Right renal cortex interstitium (tissue), 3 donors: ENCODE measurements around the gene PAFAH2. TPM values are rescaled to one million over a fixed set of nuclear protein-coding genes. Genes with fewer than 3 reads are reported as not detected.
"Not testable (repeated sequence)": the region's sequence is repeated elsewhere in the genome, so short reads cannot be mapped to it uniquely, and the experiment has no call there.

Experiments used
- DNase-seq, 3 donors: peaks; one replicate each; pipeline ENCODE4 v3.0.0-alpha.2; 2013; ENCODE audit warnings: low read depth in 3 of 3, low spot score in 2 of 3
- polyA plus RNA-seq, 3 donors: library from polyadenylated mRNA; unstranded; fragments of 120-200 nt; gene quantifications; one replicate each; pipeline ENCODE4 v1.2.1, GENCODE V29; 2013; ENCODE audit not compliant: insufficient read length in 3 of 3

Gene PAFAH2
- polyA plus RNA-seq, 3 donors, result 18.8 to 22.9 (median 22.3) TPM

DNA sequence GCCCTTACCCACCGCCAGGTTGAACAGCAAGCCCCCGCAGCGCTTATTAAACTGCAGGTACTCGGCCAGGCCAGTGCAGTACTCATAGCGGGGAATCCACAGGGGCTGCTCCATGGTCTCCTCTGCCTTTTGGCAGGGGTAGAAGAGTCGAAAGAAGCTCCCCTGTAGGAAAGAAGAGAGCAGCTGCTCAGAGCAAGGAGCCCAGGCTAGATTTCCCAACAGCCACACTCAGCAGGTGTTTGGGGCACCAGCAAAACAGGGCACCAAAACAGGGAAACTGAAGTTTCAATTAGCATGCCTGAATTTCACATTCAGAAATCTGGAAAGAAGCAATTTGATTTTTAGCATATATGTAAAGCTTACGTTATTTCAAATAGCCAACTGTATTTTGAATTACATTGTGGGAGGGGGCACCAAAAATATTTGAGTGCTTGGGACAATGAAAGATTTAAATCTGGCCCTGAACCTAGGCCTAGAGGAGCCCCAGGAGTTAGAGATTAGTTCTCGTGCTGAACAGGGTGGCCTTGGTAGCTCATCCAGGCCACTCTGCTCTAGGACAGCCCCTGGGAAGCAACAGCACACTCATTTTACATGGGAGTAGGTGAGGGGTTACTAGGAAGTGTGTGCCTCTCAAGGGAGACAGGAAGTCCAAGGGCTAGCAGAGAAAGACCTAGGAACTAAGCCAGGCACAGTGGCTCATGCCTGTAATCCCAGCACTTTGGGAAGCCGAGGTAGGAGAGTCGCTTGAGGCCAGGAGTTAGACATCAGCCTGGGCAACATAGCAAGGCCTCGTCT, 8.2 kb downstream of the PAFAH2 start:
- no peak for DNase-seq

DNA sequence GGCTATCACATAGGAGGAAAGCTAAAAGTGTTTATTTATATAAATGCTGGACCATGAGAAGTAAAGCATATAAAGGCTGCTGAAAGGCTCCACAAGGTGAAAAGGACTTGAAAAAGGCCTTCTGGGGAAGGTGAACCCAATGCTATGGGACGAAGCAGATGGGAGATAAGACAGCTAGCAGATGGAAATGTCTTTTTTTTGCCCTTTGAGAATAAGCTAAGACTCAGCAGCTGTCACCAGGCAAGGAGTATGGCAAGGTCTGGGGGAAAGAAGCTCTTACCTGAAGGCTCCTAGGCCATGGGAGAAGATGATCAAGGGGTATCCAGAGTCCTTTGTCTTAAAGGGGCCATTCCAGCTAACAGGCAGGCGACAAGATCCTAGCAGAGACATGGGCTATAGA, 9.9 kb downstream of the PAFAH2 start:
- no peak for DNase-seq

DNA sequence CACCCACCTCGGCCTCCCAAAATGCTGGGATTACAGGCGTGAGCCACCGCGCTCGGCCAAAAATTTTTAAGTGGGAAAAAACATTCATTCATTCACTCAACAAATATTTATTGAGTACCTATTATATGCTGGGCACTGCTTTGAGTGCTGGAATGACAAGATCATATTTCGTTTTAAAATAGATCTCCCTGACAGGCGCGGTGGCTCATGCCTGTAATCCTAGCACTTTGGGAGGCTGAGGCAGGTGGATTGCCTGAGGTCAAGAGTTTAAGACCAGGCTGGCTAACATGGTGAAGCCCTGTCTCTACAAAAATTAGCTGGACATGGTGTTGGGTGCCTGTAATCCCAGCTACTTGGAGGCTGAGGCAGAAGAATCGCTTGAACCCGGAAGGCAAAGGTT, 11.1 kb downstream of the PAFAH2 start:
- not testable (repeated sequence) for DNase-seq

DNA sequence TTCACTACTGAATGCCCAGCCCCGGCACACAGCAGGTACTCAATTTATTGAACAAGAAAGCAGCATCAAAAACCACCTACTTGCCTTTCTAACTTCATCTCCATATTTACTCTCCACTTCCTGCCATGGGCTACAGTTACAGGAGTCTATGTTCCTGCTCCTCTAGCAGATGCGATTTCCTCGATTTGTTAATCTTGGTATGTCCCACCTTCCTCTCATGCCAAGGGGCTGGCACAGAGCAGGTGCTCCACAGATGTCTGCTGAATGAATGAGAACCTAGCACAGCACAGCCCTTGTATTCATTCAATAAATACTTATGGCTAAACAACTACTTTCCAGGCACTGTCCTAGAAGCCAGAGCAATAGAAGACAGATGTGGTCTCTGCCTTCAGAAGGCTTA, 12.2 kb downstream of the PAFAH2 start:
- DNase-seq, result no peak

DNA sequence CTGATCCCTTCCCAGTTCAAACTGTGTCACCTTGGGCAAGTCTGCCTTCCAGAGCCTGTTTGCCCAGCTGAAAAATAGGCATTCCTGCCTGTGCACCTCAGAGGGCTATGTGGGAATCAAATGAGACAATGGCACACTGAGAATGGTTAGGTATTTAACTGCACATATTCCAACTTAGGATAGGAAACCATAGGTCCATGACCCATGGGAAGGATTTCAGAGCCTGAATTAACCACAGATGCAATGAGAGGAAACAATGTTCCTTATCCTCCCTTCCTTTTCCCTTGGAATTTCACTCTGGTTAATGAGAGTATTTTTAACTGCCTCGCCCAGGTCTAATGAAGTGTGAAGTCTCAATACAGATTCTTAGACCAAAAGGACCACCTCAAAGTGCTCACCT, 12.7 kb downstream of the PAFAH2 start:
- DNase-seq, result no peak

DNA sequence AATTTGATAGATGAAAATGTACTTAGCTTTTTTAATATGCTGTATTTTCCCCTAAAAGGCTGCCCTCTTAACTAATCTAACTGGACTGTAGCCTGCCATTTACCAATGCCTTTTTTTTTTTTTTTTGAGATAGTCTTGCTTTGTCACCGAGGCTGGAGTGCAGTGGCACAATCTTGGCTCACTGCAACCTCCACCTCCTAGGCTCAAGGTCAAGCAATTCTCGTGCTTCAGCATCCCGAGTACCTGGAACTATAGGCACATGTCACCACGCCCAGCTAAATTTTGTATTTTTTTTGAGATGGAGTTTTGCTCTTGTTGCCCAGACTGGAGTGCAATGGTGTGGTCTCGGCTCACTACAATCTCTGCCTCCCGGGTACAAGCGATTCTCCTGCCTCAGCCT, 18.7 kb downstream of the PAFAH2 start:
- DNase-seq, result no peak

DNA sequence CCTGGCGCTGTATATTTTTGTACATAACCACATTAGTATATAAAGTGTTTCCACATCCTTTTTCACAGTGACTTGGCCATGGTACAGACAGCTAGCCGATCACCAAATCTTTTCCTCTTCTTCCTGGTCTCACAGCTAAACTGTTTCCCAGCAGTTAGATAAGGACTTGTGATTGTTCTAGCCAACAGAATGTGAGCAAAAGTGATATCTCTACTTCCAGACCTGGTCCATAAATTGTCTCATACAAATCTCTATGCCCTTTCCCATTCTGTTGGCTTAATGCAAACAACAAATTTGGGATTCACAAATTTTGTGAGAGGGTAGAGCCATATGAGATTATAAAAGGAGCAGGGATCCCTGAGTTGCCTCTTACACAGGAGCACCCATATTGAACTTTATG, 19.5 kb downstream of the PAFAH2 start:
- DNase-seq, result no peak

DNA sequence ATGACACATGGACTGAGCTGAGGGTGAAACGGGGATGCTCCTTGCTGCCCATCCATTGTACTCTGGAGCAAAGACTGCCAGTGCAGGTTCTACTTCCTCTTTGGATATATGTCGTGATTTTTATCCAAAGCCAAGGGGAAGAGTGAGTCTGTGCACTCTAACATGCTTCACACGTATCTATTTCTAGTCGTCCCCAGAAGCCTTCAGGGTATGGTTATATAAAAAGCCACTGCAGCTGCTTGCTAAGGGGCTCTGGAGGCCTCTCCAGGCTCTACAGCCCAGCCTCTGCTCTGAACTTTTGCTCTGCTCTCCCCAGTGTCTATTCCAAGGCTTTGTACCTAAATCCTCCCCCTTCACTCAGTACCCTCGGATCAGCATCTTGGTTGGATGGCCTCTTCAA, 20.1 kb downstream of the PAFAH2 start:
- DNase-seq, result no peak

DNA sequence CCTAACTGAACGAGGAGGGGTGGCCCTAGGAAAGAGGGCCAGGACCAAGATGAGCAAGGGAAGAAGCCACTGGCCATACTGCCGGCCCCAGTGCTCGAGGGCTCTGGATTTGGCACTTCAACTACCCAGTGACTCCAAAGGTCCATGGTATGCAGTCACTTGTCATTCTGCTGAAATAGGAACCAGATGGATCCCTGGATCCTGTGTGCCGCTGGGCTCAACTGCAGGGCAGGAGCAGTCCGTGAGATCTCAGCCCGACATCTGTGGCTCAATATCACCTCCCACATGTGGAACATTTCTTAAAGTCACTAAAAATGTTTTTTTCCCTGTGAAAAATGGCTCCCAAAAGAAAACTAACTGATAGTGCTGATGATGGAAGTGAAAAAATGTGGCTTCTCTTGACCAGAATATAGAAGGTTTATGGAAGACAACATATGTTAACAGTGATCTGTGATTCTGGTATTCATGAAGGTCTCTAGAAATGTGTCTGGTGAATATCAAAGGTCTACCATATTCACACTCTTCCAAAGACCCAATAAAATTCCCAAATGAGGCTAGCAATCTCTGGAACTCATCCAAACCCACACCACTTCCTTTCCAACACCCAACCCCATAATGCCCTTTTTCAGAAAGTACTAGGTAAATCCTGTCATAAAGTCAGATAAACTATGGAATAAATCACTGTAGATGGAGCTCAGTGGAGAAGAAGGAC, 24.1 kb downstream of the PAFAH2 start:
- DNase-seq, result no peak

DNA sequence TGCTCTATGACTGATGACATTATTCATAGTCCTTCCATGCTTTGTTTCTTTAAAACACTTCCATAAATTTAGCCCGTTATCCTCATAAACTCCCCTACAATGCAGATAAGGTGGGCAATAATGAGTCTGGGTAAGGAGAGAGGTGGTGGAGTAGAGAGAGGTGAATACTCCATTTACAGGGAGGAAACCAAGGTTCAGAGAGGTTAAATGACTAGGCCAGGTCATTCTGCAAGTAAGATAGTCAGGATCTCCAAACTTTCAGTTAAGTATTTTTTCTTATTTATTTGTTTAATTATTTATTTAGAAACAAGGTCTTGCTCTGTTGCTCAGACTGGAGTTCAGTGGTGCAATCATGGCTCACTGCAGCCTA, 26.1 kb downstream of the PAFAH2 start:
- DNase-seq, result no peak

DNA sequence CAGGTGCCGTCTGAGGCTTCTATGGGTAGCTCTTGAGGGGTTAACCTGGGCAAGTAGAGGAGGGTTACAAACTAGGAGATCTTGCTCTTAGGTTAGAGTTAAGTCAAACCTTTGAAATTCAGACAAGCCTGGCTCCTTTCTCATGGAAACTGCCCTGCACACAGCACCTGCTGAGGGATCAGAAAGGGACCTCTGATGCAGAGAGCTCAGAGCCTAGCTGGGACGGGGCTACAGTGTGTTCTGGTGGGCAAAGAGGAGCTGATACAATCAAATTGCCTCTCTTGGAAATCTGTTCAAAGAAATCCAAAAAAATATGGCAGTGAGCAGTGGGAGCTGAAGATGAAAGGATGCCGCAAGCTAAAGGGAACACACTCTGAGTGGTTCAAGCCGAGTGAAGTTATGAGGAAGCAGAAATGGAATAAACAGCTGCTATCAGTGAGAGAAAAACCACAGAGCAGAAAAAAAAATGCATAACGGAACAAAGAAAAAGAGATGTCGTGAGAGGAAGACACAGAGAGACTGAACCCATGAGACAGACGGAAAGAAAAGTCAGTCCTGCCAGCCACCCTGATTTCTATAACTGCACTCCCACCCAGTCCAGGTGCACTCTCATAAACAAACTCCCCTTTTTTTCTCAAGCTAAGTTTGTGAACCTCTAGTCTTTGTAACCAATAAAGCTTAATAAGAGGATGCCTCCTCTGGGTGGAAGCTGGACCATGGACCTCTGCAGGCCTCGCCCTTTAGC, 26.6 kb downstream of the PAFAH2 start:
- no peak for DNase-seq

DNA sequence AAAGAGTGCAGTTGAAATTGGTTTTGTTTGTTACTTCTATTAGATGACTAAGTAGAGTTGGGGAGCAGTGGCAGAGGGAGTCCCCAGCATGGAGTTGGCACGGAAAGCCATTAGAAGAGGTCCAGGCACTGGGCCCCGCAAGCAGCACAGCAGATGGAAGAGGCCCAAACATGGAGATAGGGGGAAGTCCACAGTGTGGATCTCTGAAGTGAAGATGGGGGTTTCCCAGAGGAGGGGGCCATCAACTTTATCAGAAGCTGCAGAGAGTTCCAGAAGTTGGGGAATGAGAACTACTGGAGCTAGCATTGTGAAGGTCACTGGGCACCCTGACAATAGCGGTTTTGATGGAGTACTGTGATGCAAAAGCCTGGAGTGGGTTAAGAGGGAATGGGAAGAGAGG, 30.6 kb downstream of the PAFAH2 start:
- DNase-seq, result no peak

DNA sequence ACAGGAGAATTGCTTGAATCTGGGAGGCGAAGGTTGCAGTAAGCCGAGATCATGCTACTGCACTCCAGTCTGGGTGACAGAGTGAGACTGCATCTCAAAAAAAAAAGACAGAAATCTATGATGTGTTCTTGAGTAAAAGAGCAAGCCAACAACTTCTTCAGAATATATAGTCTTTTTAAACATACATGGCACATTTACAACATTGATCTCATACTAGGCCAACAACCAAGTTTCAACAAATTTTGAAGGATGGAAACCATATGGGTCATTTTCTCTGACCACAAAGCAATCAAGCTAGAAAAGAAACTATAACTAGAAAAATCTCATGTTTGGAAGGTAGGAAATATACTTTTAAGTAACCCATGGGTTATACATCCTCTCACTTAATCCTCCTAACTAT, 38.3 kb downstream of the PAFAH2 start:
- no peak for DNase-seq

DNA sequence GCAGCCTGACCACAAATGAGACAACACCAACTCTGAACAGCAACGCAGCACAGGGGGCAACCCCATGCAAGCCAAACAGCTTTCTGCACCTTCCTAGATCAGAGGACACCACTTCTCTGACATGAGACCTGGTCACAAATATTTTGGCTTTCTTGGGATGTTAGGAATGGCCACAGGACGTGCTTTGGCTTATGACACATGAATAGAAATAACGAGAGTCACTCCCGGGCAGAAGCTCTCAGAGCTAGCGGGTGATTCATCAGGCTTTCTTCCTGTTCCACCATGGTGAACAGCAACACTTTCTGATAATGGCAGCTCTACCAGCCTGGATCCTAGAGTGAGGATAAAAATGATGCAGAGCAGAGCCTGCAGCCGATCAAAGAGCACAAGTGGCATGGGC, 39.4 kb downstream of the PAFAH2 start:
- DNase-seq, result no peak

DNA sequence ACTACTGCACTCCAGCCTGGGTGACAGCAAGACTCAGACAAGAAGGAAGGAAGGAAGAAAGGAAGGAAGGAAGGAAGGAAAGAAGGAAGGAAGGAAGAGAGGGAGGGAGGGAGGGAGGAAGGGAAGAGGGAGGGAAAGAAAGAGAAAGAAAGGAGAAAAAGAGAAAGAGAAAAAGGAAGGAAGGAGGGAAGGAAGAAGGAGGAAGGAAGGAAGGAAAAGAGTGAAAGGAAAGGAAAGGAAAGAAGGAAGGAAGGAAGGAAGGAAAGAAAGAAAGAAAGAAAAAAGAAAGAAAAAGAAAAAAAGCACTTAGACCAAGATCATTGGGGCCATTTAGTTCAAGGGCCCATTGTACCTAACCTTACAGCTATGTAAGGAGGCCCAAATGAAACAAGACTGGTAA, 42.3 kb downstream of the PAFAH2 start:
- no peak for DNase-seq

DNA sequence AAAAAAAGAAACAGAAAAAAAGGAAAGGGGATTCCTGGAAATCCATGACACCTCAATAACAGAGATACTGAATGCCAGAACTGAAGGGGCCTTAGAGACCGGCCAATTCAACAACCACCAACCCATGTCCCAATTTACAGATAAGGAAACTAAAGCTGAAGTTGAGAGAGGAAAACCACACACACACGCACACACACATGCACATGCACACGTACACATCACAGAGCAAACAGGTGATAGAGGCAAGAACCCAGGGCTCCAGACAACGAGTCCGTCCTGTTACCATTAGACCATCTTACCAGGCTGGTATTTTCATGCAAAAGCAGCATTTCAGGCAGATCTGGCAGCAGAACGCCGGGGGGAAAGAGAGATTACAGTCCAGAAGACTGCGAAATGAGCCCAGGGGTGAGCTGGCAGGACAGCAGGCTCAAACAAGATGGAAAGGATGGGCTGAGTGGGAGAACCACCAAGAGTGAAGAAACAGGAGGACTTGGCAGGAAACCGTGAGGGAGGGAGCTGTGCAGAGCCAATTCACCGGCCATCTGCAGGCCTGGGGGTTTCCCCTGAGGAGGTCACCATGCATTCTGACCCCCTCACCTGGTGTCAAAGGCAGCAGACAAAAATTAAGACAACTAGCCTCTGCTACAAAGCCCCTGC, 43.5 kb downstream of the PAFAH2 start:
- DNase-seq, result no peak

DNA sequence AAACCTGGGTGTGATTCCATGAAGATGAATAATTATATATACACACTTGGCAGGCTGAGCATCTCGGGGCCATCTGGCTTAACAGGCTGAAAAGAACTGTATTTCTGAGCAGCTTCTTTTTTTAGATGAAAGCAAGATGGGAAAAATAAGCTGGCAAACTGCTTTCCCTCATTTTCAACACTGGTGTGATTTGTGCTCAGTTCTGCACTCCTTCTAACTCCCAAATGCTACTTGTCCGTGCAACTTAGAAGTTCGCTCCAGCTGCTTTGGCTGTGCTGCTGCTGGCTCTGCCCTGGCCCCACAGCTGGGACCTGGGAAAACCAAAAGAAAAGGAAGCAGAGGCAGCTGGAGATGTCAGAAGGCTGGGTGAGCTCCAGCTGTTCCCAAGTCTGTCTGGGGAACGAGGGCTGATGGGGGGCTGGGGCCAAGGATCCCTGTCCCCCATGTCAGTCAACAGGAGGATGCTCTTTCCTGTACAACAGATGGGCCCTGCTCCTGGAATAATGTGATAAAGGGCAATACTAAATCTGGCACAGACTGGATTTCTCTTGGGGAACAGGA, 44.9 kb downstream of the PAFAH2 start:
- peak; percentile 47 to 56 (median 56) for DNase-seq

DNA sequence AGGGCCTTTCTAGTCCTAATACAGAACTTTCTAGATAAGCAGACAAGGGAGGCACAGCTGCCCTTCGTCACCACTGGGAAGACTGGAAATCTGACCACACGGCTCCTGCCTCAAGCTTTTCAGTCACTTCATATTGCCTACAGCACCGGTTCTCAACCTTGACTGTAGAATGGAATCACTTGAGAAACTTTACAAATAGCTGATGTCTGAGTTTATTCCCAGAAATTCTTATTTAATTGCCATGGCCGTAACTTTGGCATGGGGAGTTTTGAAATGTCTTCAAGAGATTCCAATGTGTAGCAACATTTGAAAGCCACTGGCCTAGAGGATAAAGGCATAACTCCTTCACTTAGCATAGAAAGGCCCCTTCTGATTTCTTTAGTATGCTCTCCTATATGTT, 49.2 kb downstream of the PAFAH2 start:
- DNase-seq, result no peak

DNA sequence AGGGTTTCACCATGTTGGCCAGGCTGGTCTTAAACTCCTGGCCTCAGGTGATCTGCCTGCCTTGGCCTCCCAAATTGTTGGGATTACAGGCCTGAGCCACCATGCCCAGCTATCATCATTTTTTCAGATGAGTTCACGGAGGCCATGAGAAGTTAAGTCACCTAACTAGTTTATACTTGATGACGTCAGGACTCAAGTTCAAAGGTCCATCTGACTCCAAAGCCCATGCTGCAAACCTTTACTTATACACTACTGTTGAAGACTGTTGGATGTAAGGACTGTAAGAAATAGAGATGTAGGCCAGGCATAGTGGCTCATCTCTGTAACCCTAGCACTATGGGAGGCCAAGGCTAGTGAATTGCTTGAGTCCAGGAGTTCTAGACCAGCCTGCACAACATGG, 50.8 kb downstream of the PAFAH2 start:
- no peak for DNase-seq

DNA sequence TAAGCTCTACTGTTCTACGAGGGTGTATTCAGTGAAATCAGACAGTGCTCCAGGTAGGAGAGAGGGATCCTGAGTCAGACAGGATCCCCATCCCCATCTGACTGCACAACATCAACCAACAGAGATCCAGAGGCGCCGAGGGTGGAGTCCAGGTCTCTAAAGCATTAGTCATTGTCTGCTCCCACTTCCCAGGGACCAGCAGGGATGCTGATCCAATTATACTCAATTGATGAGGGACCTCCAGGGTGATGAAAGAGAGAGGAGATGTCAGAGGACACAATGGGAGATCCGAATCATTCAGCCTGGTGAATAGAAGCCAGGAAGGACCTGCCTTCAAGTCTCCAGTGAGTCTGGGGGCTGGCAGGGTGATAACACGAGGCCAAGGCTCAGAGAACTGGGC, 52.1 kb downstream of the PAFAH2 start:
- DNase-seq, result no peak

DNA sequence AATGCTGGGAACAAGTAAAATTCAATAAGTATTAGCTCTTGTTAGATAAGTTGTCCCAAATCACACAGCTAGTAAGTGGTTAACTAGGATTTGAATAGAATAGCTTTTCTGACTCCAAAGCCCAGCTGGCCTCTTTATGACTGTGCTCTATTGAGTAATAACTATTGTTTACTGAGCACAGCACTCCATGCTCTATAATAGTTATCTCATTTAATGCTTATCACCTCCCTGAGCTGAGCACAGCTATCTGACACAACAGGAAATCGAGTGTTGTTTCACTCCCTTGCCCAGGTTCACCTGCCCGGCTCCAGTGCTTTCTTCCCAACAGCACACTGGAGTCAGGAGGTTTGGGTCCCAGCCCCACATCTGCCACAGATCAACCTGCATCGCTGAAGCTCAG, 52.9 kb downstream of the PAFAH2 start:
- DNase-seq, result no peak
